CD8-positive, alpha-beta memory T cell (primary cell): ENCODE results near the gene ATMIN. TPM values are rescaled to one million over a fixed set of nuclear protein-coding genes. Genes with fewer than 3 reads are reported as not detected.

Source experiments
- CTCF ChIA-PET: fragments of 350-600 bp; sonication (Branson Sonifier 250); formaldehyde crosslinking; loops from one replicate; lab custom pipeline; 2021; ENCODE audit warnings: antibody characterized with exemption; lab: Charles Lee
- POLR2A ChIA-PET: fragments of 350-600 bp; sonication (Branson Sonifier 250); formaldehyde crosslinking; loops from one replicate; lab custom pipeline; 2021; ENCODE audit warnings: antibody characterized with exemption; lab: Charles Lee
- DNase-seq, 5 donors: peaks; one replicate each; pipeline versions ENCODE4 v3.0.0 to v3.0.0-alpha.2; 2020 to 2022; ENCODE audit warnings: mixed read lengths in 1 of 5
- H3K27ac ChIP-seq: one replicate; pipeline ENCODE4 v1.7.0; 2013; ENCODE audit warnings: low read depth, mild to moderate bottlenecking, low read length, moderate library complexity
- H3K27me3 ChIP-seq: 2 replicates; pipeline ENCODE4 v1.7.0; 2013; ENCODE audit warnings: low read length, mild to moderate bottlenecking; ENCODE audit not compliant: insufficient read depth, poor library complexity, severe bottlenecking
- H3K36me3 ChIP-seq: 2 replicates; pipeline ENCODE4 v1.7.0; 2013; ENCODE audit warnings: mild to moderate bottlenecking, low read length, moderate library complexity; ENCODE audit not compliant: insufficient read depth
- H3K4me1 ChIP-seq: 2 replicates; pipeline ENCODE4 v1.7.0; 2013; ENCODE audit warnings: mild to moderate bottlenecking, low read length, moderate library complexity; ENCODE audit not compliant: insufficient read depth
- H3K4me3 ChIP-seq: 2 replicates; pipeline ENCODE4 v1.7.0; 2013; ENCODE audit warnings: mild to moderate bottlenecking, low read length
- H3K9me3 ChIP-seq: 2 replicates; pipeline ENCODE4 v1.7.0; 2013; ENCODE audit warnings: mild to moderate bottlenecking, low read length
- H3K27ac Mint-ChIP-seq, 8 donors: one replicate each; pipeline ENCODE4 v1.8.0; 2020 to 2021; ENCODE audit warnings: mixed read lengths in 8 of 8, mild to moderate bottlenecking in 6 of 8, inconsistent platforms in 3 of 8, moderate library complexity in 3 of 8
- H3K27me3 Mint-ChIP-seq, 2 donors: one replicate each; pipeline ENCODE4 v1.8.0; 2020 to 2021; ENCODE audit warnings: mixed read lengths in 2 of 2, mild to moderate bottlenecking in 1 of 2, moderate library complexity in 1 of 2
- H3K36me3 Mint-ChIP-seq, 3 donors: one replicate each; pipeline ENCODE4 v1.8.0; 2020 to 2021; ENCODE audit warnings: mixed read lengths in 3 of 3, inconsistent platforms in 1 of 3, mild to moderate bottlenecking in 1 of 3
- H3K4me1 Mint-ChIP-seq, 3 donors: one replicate each; pipeline ENCODE4 v1.8.0; 2020 to 2021; ENCODE audit warnings: mixed read lengths in 3 of 3, inconsistent platforms in 1 of 3, mild to moderate bottlenecking in 1 of 3
- H3K4me3 Mint-ChIP-seq, 7 donors: one replicate each; pipeline ENCODE4 v1.8.0; 2020 to 2021; ENCODE audit warnings: mixed read lengths in 7 of 7, mild to moderate bottlenecking in 6 of 7, moderate library complexity in 4 of 7, inconsistent platforms in 2 of 7
- H3K9me3 Mint-ChIP-seq, 5 donors: one replicate each; pipeline ENCODE4 v1.8.0; 2020 to 2022; ENCODE audit warnings: mixed read lengths in 5 of 5, mild to moderate bottlenecking in 3 of 5, moderate library complexity in 2 of 5, inconsistent platforms in 1 of 5
- polyA plus RNA-seq: library from polyadenylated mRNA; unstranded; fragments of 300-500 nt; fragmentation: Illumina TruSeq; gene quantifications from one replicate; pipeline ENCODE4 v1.2.3, GENCODE V29; 2021
- total RNA-seq, 2 experiments: library from RNA; stranded (reverse); gene quantifications; one replicate each; pipeline ENCODE4 v1.2.3, GENCODE V29; 2021

Gene ATMIN
- total and polyA plus RNA-seq, 3 experiments from 2014 or later, result 30.5 to 39.2 (median 31.3) TPM

- peak within 1 kb of the TSS; percentile 89 to 99 (median 92) for H3K4me3 Mint-ChIP-seq
- H3K9me3 ChIP-seq, result no peaks in the 10 kb centered on the region
- peak within 1 kb of the TSS; percentile 94 for H3K27ac ChIP-seq
- peaks cover 0 to 15% (median 0%) of the 10 kb centered on the region in 3 donors for H3K36me3 Mint-ChIP-seq
- ChIA-PET POLR2A (interaction anchor here (0.6 to 1.9 kb wide), 6 partner anchors 10 to 734 kb away, joined by 3 to 15 read pairs (median 6); partner anchors contain the start of genes ATMIN and C16orf46), CTCF (interaction anchor here (0.9 to 2.4 kb wide), 7 partner anchors 10 to 731 kb away, joined by 3 to 13 read pairs (median 3); partner anchors contain the start of gene ATMIN)
- no peaks in the 10 kb centered on the region for H3K9me3 Mint-ChIP-seq
- peaks cover 0 to 10% of the 10 kb centered on the region in 2 donors for H3K27me3 Mint-ChIP-seq
- peak; percentile 96 to 100 (median 99) for DNase-seq
- peaks cover 25% of the 10 kb centered on the region for H3K4me1 ChIP-seq
- peak within 1 kb of the TSS; percentile 77 for H3K4me3 ChIP-seq
- H3K27me3 ChIP-seq, result no peaks in the 10 kb centered on the region
- H3K4me1 Mint-ChIP-seq, result peaks cover 39 to 55% (median 49%) of the 10 kb centered on the region in 3 donors
- H3K36me3 ChIP-seq, result no peaks in the 10 kb centered on the region
- peak within 1 kb of the TSS; percentile 95 to 100 (median 100) for H3K27ac Mint-ChIP-seq
Measured at GRCh38 chr16:81006813-81007695, 28.6 kb upstream of the ATMIN start, which contains the start of the genes CENPN and CMC2. Gene CENPN, plus strand, starts transcription at chr16:81007214. Its CDS starts 4,726 bp downstream, at chr16:81011940. Gene CMC2, minus strand, starts transcription at chr16:81006885. Its CDS starts 9,491 bp downstream, at chr16:80997394.

- H3K9me3 Mint-ChIP-seq, result no peaks in the 10 kb centered on the region
- CTCF ChIA-PET, result interaction anchor here (1.2 to 2.4 kb wide), 2 partner anchors 26 to 27 kb away, joined by 6 to 10 read pairs; partner anchors contain the start of gene ATMIN
- H3K4me3 Mint-ChIP-seq, result peak overlapping the region; percentile 89 to 99 (median 92)
- Histone ChIP-seq H3K36me3 (no peaks in the 10 kb centered on the region), H3K27ac (peak overlapping the region; percentile 94), H3K27me3 (no peaks in the 10 kb centered on the region), H3K9me3 (no peaks in the 10 kb centered on the region), H3K4me3 (no peak overlapping the region), H3K4me1 (peaks cover 18% of the 10 kb centered on the region)
- H3K27ac Mint-ChIP-seq, result peak overlapping the region in 7 of 8 donors; percentile 63 to 100 (median 100)
- no peak for DNase-seq
- H3K27me3 Mint-ChIP-seq, result peaks cover 0 to 10% of the 10 kb centered on the region in 2 donors
- peaks cover 31 to 41% (median 36%) of the 10 kb centered on the region in 3 donors for H3K4me1 Mint-ChIP-seq
- peaks cover 0 to 17% (median 1%) of the 10 kb centered on the region in 3 donors for H3K36me3 Mint-ChIP-seq
- POLR2A ChIA-PET, result interaction anchor here (1.1 to 1.9 kb wide), 2 partner anchors 11 to 28 kb away, joined by 4 to 5 read pairs; no protein-coding TSS in a partner anchor
Measured at GRCh38 chr16:81008505-81008789, 27.2 kb upstream of the ATMIN start.

DNA sequence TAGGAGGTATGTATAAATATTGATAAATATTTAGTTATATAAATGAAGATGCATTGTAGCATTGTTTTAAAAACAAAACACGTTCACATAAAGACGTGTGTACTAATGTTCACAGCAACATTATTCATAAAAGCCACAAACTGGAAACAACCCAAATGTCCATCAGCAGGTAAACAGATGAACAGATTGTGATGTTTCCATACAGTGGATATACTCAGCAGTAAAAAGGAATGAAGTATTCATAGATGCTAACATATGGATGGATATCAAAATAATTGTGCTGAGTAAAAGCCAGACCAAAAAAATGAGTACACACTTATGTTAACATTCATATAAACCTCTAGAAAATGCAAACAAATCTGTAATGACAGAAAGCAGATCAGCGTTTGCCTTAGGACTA lies 22.7 kb upstream of the ATMIN start:
- no peak for DNase-seq
- POLR2A ChIA-PET, result no interaction called here
- H3K4me1 Mint-ChIP-seq, result peaks cover 8 to 12% (median 10%) of the 10 kb centered on the region in 3 donors
- H3K27me3 Mint-ChIP-seq, result peaks cover 0 to 3% of the 10 kb centered on the region in 2 donors
- H3K27me3 ChIP-seq, result no peaks in the 10 kb centered on the region
- CTCF ChIA-PET, result no interaction called here
- H3K4me1 ChIP-seq, result no peaks in the 10 kb centered on the region
- H3K4me3 Mint-ChIP-seq, result no peak overlapping the region
- no peak overlapping the region for H3K4me3 ChIP-seq
- no peaks in the 10 kb centered on the region for H3K9me3 Mint-ChIP-seq
- no peak overlapping the region for H3K27ac ChIP-seq
- H3K27ac Mint-ChIP-seq, result no peak overlapping the region
- H3K9me3 ChIP-seq, result no peaks in the 10 kb centered on the region
- H3K36me3 ChIP-seq, result no peaks in the 10 kb centered on the region
- H3K36me3 Mint-ChIP-seq, result peaks cover 0 to 20% (median 1%) of the 10 kb centered on the region in 3 donors

DNA sequence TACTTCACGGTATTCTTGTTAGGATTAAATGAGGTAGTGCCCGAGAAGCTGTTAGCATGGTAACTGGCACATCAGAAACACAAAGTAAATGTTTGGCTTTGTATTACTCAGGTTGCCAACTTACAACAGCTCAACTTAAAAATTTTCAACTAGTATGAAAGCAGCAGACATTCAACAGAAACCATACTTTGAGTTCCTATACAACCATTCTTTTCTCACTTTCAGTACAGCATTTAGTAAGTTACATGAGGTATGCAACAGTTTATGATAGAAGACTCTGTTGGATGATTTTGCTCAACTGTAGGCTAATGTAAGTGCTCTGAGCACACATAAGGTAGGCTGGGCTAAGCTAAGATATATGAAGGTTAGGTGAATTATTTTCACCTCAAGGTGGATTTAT lies 21.0 kb upstream of the ATMIN start:
- H3K4me3 Mint-ChIP-seq, result no peak overlapping the region
- H3K9me3 Mint-ChIP-seq, result no peaks in the 10 kb centered on the region
- H3K9me3 ChIP-seq, result no peaks in the 10 kb centered on the region
- peaks cover 0 to 27% (median 3%) of the 10 kb centered on the region in 3 donors for H3K36me3 Mint-ChIP-seq
- H3K27me3 ChIP-seq, result no peaks in the 10 kb centered on the region
- peak overlapping the region in 1 of 8 donors; percentile 70 for H3K27ac Mint-ChIP-seq
- H3K36me3 ChIP-seq, result no peaks in the 10 kb centered on the region
- H3K27ac ChIP-seq, result no peak overlapping the region
- ChIA-PET POLR2A (no interaction called here), CTCF (interaction anchor here (1.0 to 1.3 kb wide), 4 partner anchors 10 to 21 kb away, joined by 3 to 6 read pairs (median 4); partner anchors contain the start of gene ATMIN)
- H3K4me1 Mint-ChIP-seq, result peaks cover 2 to 5% (median 4%) of the 10 kb centered on the region in 3 donors
- no peak overlapping the region for H3K4me3 ChIP-seq
- DNase-seq, result no peak
- peaks cover 0 to under 1% of the 10 kb centered on the region in 2 donors for H3K27me3 Mint-ChIP-seq
- H3K4me1 ChIP-seq, result no peaks in the 10 kb centered on the region

DNA sequence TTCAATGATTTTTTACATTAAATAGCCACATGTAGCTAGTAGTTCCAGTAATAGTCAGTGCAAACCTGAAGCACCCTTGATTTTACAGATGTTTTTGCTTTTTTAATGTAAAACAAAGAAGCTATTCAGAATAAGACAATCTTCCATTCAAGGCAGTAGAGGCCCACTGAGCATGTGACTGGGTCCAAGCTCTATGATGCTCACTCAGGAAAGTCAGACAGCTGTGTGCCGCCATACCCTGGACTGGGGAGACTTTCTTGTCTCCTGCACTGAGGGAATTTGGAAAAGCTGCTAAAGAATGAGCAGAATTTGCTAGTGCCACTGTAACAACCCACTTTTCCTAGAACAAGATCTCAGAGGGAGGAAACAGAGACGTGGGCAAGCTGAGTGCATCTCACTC lies 17.1 kb upstream of the ATMIN start:
- Mint-ChIP-seq H3K9me3 (no peaks in the 10 kb centered on the region), H3K36me3 (peaks cover 0 to 38% (median 4%) of the 10 kb centered on the region in 3 donors), H3K27me3 (no peaks in the 10 kb centered on the region), H3K4me3 (no peak overlapping the region), H3K4me1 (peaks cover 2 to 5% (median 4%) of the 10 kb centered on the region in 3 donors), H3K27ac (peak overlapping the region in 1 of 8 donors; percentile 21)
- DNase-seq, result no peak
- CTCF ChIA-PET, result interaction anchor here (0.7 to 1.7 kb wide), 3 partner anchors 16 to 22 kb away, joined by 3 to 11 read pairs (median 4); partner anchors contain the start of gene ATMIN
- POLR2A ChIA-PET, result no interaction called here
- no peaks in the 10 kb centered on the region for H3K27me3 ChIP-seq
- no peaks in the 10 kb centered on the region for H3K9me3 ChIP-seq
- H3K27ac ChIP-seq, result no peak overlapping the region
- H3K36me3 ChIP-seq, result peaks cover 4% of the 10 kb centered on the region
- H3K4me1 ChIP-seq, result no peaks in the 10 kb centered on the region
- H3K4me3 ChIP-seq, result no peak overlapping the region

- Histone ChIP-seq H3K4me1 (no peaks in the 10 kb centered on the region), H3K9me3 (no peaks in the 10 kb centered on the region), H3K36me3 (peaks cover 4% of the 10 kb centered on the region), H3K27me3 (no peaks in the 10 kb centered on the region), H3K4me3 (no peak overlapping the region), H3K27ac (no peak overlapping the region)
- DNase-seq, result no peak
- CTCF ChIA-PET, result no interaction called here
- Mint-ChIP-seq H3K4me1 (no peaks in the 10 kb centered on the region), H3K36me3 (peaks cover 0 to 13% (median 3%) of the 10 kb centered on the region in 3 donors), H3K27ac (no peak overlapping the region), H3K9me3 (no peaks in the 10 kb centered on the region), H3K27me3 (no peaks in the 10 kb centered on the region), H3K4me3 (no peak overlapping the region)
- POLR2A ChIA-PET, result no interaction called here
Measured at GRCh38 chr16:81026429-81026828, 9.2 kb upstream of the ATMIN start.

DNA sequence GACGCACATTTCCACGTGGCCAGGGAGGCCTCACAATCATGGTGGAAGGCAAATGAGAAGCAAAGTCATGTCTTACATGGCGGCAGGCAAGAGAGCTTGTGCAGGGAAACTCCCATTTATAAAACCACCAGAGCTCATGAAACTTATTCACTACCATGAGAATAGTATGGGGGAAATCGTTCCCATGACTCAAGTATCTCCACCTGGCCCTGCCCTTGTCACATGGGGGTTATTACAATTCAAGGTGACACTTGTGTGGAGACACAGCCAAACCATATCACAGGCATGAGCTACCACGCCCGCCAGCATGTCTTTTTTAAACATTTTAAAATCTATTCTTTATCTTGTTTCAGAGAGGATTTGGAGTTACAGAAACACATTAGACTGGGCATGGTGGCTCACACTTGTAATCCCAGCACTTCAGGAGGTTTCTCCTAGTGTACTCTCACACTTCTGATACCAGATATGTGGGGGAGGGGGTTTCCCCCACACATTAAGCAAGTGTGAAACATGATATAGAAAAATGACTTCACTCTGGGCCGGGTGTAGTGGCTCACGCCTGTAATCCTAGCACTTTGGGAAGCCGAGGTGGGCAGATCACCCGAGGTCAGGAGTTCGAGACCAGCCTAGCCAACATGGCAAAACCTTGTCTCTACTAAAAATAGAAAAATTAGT lies 5.6 kb upstream of the ATMIN start:
- Histone ChIP-seq H3K27me3 (no peaks in the 10 kb centered on the region), H3K9me3 (no peaks in the 10 kb centered on the region), H3K4me1 (peaks cover under 1% of the 10 kb centered on the region), H3K4me3 (no peak overlapping the region), H3K27ac (no peak overlapping the region), H3K36me3 (no peaks in the 10 kb centered on the region)
- Mint-ChIP-seq H3K9me3 (no peaks in the 10 kb centered on the region), H3K4me3 (no peak overlapping the region), H3K36me3 (peaks cover 0 to 3% (median 3%) of the 10 kb centered on the region in 3 donors), H3K27me3 (peaks cover 0 to 2% of the 10 kb centered on the region in 2 donors), H3K27ac (peak overlapping the region in 1 of 8 donors; percentile 68), H3K4me1 (peaks cover 0 to 2% (median 2%) of the 10 kb centered on the region in 3 donors)
- DNase-seq, result no peak
- POLR2A ChIA-PET, result no interaction called here
- CTCF ChIA-PET, result interaction anchor here (9.1 kb wide), 1 partner anchor 26 kb away, joined by 77 read pairs; no protein-coding TSS in a partner anchor
